Cortex of kidney (tissue), 1 donor: ENCODE data around the gene MALT1.

Experiments used
- DNase-seq: peaks from one replicate; lab custom pipeline; 2025; lab: John Stamatoyannopoulos, UW

Gene MALT1

DNA sequence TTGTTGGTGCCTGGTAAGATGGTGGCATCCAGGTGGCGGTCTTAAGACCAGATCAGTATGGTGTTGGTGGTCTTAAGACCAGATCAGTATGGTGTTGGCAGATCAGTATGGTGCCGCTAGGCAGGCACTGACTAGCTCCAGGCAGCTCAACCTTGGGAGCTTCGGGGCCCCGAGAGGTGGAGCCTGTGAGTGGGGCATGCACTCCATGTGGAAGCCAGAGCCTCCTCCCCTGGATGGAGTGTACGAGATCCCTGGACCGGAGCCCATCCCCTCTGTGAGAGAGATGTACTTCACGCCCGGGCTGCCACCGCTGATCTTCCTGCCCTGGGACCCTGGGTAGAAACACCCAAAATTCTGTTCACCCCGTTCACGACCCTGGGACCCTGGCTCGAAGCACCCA is 19.0 kb downstream of the MALT1 start:
- no peak for DNase-seq

- DNase-seq: no peak
Measured at GRCh38 chr18:58691256-58691655, 20.0 kb downstream of the MALT1 start.

GRCh38 chr18:58692422-58693185 is 21.3 kb downstream of the MALT1 start:
- no peak for DNase-seq

DNA sequence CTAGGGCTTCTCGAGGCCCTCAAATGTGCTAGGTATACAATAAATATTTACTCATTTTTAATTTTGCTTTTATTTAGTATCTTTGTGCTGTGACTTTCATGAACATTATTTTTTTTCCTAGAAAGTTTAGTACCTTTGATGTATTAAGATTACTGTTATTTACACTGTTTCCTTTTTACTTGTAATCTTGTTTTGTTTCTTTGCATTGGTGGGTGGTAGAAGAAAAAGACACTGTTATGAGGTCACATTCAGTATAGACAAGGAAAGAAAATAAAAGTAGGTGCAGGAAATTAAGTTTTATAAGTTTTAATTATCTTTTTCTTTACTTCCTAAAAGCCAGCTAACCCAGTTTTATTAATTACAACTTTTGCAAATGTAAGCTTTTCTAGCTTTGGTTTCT is 23.0 kb downstream of the MALT1 start:
- DNase-seq: no peak

- no peak for DNase-seq
Measured at GRCh38 chr18:58694720-58695468, 23.6 kb downstream of the MALT1 start.

DNA sequence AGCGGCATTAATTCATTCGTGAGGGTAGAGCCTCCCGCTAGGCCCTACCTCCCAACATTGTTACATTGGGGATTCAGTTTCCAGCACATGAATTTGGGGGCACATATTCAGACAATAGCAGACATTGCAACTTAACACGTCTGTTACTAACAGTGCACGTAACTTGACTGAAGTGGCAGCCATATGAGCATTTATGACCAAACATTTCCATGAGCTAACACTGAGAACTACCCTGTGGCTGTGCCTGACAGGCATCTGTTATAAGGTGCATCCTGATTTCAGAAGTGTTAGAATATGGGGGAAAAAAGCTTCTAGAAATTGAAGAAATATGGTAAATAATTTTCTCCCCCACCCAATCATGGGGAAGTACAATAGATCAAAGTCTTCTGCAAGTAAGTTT is 24.5 kb downstream of the MALT1 start:
- no peak for DNase-seq

DNA sequence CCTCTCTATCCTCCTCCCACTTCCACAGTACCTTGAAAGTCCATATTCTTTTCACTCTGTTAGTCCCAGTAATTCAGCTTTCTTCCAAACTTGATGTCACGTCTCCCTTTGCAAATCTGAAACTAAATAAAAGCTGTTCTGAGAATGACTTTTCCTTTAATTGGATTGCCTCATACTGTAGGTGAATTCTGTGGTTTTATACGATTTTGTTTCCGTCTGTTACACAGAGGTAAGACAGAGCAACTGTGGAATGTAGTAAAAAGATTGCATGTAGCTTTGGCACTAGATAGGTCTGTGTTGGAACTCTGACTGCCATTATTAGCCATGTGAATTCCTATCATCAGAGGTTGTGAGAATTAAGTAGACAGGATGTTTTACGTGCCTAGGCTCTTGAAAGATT is 25.9 kb downstream of the MALT1 start:
- DNase-seq: no peak

- DNase-seq: no peak
Measured at GRCh38 chr18:58698701-58699193, 27.5 kb downstream of the MALT1 start.

- no peak for DNase-seq
Measured at GRCh38 chr18:58699551-58699950, 28.3 kb downstream of the MALT1 start.

- no peak for DNase-seq
Measured at GRCh38 chr18:58700209-58700608, 28.9 kb downstream of the MALT1 start.

- no peak for DNase-seq
Measured at GRCh38 chr18:58712930-58713329, 41.7 kb downstream of the MALT1 start.

- DNase-seq: no peak
Measured at GRCh38 chr18:58714259-58714658, 43.0 kb downstream of the MALT1 start.

DNA sequence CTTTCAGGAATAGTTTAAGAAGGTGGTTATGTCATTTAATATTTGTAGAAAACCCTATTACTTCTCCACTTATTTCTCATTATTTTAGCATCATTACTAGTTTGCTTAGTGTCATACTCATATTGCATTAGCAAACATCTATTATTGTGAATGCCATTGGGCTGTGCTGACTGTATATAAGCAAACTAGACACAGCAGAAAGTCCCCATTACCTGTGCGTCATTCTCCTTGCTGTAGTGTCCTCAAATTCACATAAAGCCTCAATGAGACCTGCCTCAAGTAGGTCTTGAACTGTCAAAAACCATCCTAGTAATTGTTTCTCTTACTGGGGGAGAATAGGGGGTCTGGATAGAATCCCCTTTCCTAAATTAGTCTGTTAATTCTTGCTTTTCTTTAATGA is 43.6 kb downstream of the MALT1 start:
- DNase-seq: no peak

- DNase-seq: no peak
Measured at GRCh38 chr18:58715540-58715939, 44.3 kb downstream of the MALT1 start.

- no peak for DNase-seq
Measured at GRCh38 chr18:58716060-58716756, 44.9 kb downstream of the MALT1 start.

GRCh38 chr18:58721566-58722239 is 50.4 kb downstream of the MALT1 start:
- no peak for DNase-seq

- DNase-seq: no peak
Measured at GRCh38 chr18:58723810-58724602, 52.7 kb downstream of the MALT1 start.

- DNase-seq: no peak
Measured at GRCh38 chr18:58726671-58727070, 55.4 kb downstream of the MALT1 start.

DNA sequence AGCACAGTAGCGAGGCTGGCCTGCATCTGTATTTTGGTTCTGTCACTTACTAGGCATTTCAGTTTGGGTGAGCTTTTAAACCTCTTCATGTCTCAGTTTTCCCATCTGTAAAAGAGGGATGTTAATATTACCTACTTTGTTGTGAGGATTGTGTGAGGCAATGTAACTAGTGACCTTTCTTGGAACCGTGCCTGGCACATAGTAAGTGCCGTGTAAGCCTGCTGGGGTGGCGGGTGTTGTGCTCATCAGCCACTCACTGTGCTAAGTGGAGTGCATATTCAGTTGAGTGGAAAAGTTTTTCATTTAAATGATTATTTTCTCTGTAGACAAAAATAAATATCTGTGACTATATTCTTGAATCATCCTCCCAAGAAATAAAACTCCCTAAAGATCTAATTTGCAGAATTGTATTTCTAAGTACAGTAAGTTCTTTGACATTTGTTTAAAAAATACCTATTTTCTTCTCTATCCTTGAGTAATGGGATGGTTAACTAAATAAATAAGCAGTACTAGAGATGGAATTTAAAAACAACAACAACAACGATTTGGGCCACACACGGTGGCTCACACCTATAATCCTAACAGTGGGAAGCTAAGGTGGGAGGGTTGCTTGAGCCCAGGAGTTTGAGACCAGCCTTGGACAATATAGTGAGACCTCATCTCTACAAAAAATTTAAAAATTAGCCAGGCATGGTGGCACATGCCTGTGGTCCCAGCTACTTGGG is 56.7 kb downstream of the MALT1 start:
- DNase-seq: no peak

DNA sequence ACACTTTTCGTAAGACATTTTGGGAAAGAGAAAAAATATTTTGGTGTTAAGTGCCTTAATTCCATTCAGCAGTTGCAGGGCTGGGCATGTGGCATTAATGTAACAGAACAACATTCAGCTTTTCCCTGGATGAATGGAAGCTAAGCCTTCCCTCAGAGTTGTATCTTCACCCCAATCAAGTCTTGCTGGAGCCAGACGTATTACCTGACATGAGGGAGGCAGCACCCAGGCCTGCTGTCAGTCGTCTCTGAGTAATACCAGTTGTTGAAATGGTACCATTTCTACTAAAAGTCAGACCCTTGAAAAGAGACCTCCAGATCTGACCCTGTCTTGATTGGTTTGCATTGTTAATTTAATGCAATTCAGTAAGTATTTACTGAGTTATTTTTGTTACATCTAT is 57.5 kb downstream of the MALT1 start:
- DNase-seq: no peak

DNA sequence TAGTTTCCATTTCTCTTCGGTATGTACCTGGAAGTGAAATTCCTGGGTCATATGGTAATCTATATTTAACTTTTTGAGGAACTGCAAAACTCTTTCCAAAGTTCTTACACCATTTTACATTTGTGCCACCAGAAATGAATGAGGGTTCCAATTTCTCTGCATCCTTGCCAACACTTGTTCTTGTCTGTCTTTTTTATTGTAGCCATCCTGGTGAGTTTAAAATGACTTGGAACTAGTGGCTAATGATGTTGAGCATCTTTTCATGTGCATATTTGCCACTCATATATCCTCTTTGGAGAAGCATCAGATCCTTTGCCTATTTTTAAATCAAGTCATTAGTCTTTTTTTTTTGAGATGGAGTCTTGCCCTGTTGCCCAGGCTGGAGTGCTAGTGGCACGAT is 59.4 kb downstream of the MALT1 start:
- DNase-seq: no peak
